HG03457 (cell line): ENCODE measurements around the gene PDE4DIP.
"Not testable (repeated sequence)": the region's sequence is repeated elsewhere in the genome, so short reads cannot be mapped to it uniquely, and the experiment has no call there.

Experiments
- ATAC-seq: cut with Tn5 transposase; IDR thresholded peaks from one replicate; pipeline ENCODE4 v1.9.1; 2021; ENCODE audit warnings: moderate number of reproducible peaks; ENCODE audit not compliant: unreplicated experiment

PDE4DIP gene

DNA sequence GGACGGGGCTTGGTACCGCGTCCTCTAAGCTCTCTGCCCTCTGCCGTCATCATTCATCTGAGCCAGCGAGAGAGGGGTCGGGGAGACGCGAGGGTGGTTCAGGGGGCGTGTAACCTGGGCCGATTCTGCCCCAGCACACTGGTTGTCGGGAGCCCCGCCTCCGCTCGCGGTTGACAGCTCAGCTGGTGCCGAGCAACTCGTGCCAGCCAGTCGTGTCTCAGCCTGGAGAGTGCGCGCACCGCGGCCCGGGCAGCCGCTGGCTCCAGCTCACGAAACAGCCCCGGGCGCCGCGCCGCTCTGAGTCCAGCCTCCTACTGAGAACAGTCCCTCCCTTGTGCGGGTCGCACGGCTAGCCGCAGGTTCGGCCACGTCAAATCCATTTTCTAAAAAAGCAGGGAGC lies at the start of gene PDE4DIP:
PDE4DIP (plus strand) TSS at position 209 of the 400 bp plus-strand sequence. CDS start 347 bp downstream, outside the sequence.
- ATAC-seq, result not testable (repeated sequence)

GRCh38 chr1:148808268-148808928 lies 35.8 kb upstream of the PDE4DIP start:
- not testable (repeated sequence) for ATAC-seq

DNA sequence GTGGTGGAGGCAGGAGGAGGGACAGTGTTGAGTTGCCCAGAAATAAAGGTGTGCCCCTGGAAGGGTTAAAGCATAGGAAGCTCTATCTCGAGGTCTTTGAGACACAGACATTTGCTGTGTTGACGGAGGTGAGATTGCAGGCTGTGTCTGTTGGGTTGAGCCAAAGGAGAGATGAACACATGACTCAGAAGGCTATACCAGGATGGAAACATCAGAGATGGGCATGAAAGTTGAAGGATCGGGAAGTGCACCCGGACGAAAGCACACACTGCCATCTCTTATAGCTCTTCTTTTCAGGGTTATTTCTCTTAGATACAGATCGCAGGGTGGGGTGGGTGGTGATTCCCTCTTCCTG lies 35.3 kb upstream of the PDE4DIP start:
- ATAC-seq, result not testable (repeated sequence)

DNA sequence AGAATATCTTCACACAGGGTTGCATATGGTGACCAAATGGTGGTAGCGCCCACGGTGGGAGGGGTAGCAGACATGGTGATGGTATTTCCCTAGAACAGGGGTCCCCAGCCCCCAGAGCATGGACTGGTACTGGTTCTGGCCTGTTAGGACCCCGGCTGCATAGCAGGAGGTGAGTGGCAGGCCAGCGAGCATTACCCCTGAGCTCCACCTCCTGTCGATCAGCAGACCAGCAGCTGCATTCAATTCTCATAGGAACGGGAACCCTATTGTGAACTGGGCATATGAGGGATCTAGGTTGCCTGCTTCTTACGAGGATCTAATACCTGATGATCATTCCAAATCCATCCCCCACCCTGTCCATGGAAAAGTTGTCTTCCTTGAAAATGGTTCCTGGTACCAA lies 22.0 kb upstream of the PDE4DIP start:
- ATAC-seq, result not testable (repeated sequence)

- ATAC-seq, result not testable (repeated sequence)
These were observed 20.4 kb upstream of the PDE4DIP start for GRCh38 chr1:148823822-148824221.

DNA sequence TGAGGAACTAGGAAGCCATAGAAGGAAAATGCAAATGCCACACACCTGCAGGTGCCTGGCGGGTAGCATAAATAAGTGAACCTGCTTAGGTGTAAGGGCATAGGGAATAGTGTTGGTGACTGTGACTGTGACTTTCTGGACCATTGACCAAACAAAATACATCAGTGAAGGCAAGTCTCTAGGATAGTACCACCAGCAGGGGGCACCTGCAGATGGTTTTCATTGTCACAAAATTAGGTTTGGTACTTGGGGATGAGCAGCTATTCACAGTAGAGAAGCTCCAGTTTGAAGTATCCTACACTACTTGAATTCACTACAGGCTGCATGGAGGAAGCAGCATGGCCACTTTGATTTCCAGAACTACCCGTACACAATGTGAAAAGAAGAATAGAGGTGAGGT lies 19.2 kb upstream of the PDE4DIP start:
- ATAC-seq, result not testable (repeated sequence)

DNA sequence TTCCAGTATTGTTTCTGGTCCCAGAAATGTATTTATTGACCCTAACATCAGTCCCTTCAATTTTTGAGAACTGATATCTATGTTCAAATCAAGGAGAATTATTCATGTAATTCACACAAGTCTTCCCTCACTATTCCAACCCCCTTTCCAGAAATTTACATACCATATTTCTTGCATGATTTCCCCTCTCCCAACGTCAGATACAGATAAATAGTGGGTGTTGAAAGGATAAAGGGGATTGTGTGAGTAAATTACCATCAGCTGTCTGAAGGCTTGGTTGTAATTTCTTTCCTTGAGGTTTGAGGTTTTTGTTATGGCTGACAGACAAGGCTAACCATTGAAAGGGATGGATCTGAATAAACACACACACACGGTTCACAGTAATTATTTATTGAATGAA lies 15.7 kb upstream of the PDE4DIP start:
- ATAC-seq, result not testable (repeated sequence)

- not testable (repeated sequence) for ATAC-seq
These were observed 15.3 kb upstream of the PDE4DIP start for GRCh38 chr1:148828962-148829361.

- not testable (repeated sequence) for ATAC-seq
These were observed 14.9 kb upstream of the PDE4DIP start for GRCh38 chr1:148829365-148829764.

DNA sequence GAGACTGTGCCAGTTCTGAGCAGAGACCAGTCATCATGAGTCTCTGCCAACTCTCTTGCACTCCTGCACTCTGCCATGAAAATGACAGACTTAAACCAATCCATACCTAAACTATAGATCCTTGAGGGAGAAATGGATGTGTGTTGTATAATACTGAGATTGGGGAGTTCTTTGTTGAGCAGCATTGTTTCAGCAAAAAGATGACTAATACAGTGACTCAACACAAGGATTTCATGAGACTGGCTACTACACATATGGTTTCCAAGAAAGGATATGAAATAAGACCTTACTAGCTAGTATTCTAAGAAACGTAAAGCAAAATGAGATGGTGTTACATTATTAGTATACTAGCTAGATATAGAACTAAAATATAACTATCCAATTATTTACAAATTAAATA lies 3.0 kb upstream of the PDE4DIP start:
- ATAC-seq, result not testable (repeated sequence)

DNA sequence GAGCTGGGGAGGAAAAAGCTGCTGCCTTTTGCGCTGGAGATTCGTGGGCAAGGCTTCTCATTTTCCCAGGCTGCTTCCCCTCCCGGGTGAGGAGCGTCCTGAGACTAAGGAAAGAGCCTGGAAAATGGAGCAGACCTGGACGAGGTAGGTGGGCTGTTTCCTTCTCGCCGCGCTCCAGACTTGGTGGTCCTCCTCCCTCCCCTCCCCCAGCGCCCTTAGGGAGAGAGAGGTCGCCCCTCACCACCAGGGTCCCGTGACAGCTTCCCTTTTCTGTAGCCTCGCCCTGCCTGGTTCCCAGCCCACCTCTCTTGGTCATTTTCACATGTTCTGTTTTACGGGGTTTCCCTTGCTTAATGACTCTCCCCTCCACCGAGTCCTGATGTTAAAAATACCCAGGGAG lies 423 bp downstream of the PDE4DIP start:
- ATAC-seq, result not testable (repeated sequence)

DNA sequence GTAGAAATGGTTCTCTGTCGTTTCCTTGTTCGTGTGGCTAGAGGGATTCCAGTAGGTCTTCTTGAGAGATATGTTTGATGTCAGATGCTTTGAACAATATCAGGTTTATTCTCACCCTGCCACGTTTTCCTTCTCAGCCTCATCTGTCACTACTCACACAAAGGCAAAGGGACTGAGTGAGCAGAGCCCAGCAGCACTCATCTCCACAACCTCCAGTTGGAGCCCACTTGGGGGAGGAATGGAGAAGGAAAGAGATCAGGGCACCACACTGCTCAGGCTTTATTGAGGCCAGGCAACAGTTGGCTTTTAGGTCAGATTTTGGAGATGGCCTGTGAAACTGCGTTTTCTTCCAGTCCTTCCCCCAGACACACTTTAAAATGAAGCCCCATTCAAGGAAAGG lies 840 bp downstream of the PDE4DIP start:
- not testable (repeated sequence) for ATAC-seq

DNA sequence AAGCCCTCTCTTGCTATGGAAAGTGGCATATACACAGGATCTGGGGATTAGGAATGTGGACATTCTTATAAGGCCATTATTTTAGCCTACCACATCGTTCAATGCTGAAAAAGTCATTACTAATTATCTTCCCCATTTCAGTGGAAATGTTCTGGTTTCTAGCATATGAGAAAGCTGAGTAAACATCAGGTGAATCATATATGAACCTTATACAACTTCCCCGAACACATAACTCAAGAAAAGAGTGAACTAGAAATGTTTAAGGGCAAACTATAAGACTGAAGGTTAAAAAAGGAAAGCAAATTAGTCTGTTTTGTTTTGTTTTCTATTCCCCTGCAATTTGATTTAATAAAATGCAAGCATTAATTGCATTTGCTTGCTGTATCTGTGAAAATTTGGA lies 6.1 kb downstream of the PDE4DIP start:
- ATAC-seq, result not testable (repeated sequence)

DNA sequence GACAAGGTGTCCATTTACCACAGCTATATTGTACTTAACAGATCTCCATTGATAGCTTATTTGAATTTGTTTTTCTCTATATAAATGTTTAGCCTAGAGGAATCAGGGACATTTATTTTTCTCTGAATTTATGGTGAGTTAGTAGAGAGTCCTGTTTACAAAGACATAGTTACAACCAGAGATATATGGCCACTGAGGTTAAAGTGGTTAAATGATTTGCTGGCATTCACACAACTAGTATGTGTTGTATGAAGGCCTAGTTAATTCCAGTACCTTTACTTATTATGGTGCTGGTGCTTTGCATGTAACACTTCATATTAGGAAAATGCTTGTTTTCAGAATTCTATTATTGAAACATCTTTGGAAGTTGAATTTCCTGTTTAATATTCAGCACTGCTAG lies 6.6 kb downstream of the PDE4DIP start:
- not testable (repeated sequence) for ATAC-seq

- ATAC-seq, result not testable (repeated sequence)
These were observed 7.5 kb downstream of the PDE4DIP start for GRCh38 chr1:148851684-148852083.

GRCh38 chr1:148853363-148853762 lies 9.1 kb downstream of the PDE4DIP start:
- ATAC-seq, result not testable (repeated sequence)

DNA sequence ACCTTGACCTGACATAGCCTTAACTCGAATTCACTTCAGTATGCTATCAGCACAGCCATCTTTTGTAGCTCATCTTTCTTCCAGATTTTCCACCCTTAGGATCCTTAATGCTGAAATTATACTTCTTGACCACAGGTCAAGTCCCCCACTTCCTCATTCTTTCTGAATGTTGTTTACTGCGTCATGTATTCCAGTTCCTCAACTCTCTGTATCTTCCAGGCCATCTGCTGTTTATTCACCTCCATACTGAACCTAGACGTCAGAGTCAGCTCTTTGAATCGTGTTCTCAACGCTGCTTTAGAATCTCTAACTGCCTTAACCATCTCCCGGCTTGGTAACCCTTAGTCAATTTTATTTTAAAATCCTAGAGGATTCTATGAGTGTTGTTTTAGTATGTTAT lies 9.8 kb downstream of the PDE4DIP start:
- not testable (repeated sequence) for ATAC-seq

DNA sequence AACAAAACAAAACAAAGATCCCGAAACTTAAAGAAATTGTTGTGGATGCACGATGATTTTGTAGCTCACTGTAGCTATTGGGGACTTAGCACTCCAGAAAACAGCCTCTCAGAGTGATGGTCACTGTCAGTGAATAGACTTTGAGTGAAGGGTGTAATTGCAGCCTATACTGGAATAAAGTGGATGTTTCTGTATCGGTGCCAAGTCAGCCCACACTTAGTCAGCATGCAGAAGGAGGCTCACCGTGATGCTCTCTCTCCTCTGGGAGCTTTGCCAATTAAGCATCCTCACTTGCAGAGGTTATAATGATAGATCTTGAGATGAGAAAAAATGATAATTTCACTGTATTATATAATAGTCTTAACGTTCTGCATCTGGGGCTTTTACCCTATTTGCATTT lies 11.1 kb downstream of the PDE4DIP start:
- not testable (repeated sequence) for ATAC-seq

DNA sequence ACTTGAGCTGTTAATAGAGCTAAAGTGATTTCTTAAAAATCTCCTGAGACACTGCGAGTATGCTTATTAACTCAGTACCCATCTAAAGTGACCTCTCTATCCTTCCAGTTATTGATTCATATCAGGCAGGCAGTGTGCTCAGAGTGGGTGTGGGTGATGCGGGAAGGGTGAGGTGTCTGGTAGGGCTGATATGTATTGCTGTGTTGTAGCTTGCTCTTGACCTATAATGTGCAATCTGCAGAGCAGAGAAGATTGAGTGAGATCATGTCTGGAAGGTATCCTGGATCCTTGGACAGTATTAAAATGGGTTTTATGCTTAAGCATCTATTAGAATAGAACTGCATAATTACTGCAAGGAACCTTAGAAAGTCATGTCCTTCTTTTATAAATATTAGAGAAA lies 15.8 kb downstream of the PDE4DIP start:
- not testable (repeated sequence) for ATAC-seq

DNA sequence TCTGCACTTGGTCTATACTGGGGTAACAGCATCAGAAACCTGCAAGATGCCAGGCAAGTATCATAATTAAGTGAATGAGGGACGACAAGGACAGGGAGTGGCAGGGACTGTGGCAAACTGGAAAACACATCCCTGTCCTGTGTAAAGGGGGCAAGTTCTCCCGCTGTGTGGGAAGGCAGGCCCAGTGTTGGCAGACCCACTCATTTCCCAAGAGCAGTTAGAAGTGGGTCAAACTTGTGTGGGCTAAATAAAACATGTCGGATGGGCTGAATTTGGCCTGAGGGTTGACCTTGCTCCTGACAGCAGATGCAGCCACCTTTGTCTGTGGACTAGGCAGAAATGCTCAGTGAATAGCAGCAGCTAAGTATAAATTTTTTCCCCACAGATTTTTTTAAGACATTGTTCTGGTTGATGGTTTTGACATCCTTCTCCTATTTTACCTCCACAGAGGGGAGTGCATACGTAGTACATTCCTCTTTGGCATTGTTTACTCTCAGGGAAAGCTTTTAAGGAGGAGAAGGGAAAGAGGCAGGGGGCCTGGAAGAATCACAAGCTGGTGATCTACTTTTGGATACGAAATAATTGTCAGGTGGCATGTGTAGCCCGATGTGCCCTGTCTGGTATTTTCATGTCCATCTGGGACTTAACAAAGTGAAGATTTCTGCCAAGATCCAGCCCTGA lies 16.5 kb downstream of the PDE4DIP start:
- not testable (repeated sequence) for ATAC-seq

- ATAC-seq, result not testable (repeated sequence)
These were observed 18.4 kb downstream of the PDE4DIP start for GRCh38 chr1:148862590-148862989.

GRCh38 chr1:148868924-148869633 lies 24.9 kb downstream of the PDE4DIP start:
- not testable (repeated sequence) for ATAC-seq
